Stimulated activated memory B cell treated with anti-CD40 and anti-IgM and Interleukin-4, amounts not matched to agents 10 μg/mL and 1 μg/mL and 100 μg/mL, for 72 hours (primary cell): ENCODE results near the gene CCDC150.
"Not testable (repeated sequence)": the region's sequence is repeated elsewhere in the genome, so short reads cannot be mapped to it uniquely, and the experiment has no call there.

Source experiments
- ATAC-seq: fragments of 150-1000 bp; cut with Tn5 transposase; 2 replicates; pipeline ENCODE4 v1.10.0; 2021
- H3K27ac Mint-ChIP-seq: one replicate; pipeline ENCODE4 v1.8.0; 2022; ENCODE audit warnings: mild to moderate bottlenecking, mixed read lengths
- H3K27me3 Mint-ChIP-seq: one replicate; pipeline ENCODE4 v1.8.0; 2022; ENCODE audit warnings: mixed read lengths
- H3K36me3 Mint-ChIP-seq: one replicate; pipeline ENCODE4 v1.8.0; 2022; ENCODE audit warnings: mixed read lengths
- H3K4me1 Mint-ChIP-seq: one replicate; pipeline ENCODE4 v1.8.0; 2022; ENCODE audit warnings: mixed read lengths
- H3K4me3 Mint-ChIP-seq: one replicate; pipeline ENCODE4 v1.8.0; 2022; ENCODE audit warnings: mild to moderate bottlenecking, moderate library complexity, mixed read lengths
- H3K9me3 Mint-ChIP-seq: one replicate; pipeline ENCODE4 v1.8.0; 2022; ENCODE audit warnings: mixed read lengths

Gene CCDC150

GRCh38 chr2:196659844-196660243, 20.3 kb downstream of the CCDC150 start:
- H3K36me3 Mint-ChIP-seq: peaks cover 5% of the 10 kb centered on the region
- no peaks in the 10 kb centered on the region for H3K27me3 Mint-ChIP-seq
- H3K27ac Mint-ChIP-seq: no peak overlapping the region
- no peaks in the 10 kb centered on the region for H3K4me1 Mint-ChIP-seq
- H3K9me3 Mint-ChIP-seq: no peaks in the 10 kb centered on the region
- no peak for ATAC-seq
- no peak overlapping the region for H3K4me3 Mint-ChIP-seq

GRCh38 chr2:196660244-196660643, 20.7 kb downstream of the CCDC150 start:
- H3K4me3 Mint-ChIP-seq: no peak overlapping the region
- no peaks in the 10 kb centered on the region for H3K9me3 Mint-ChIP-seq
- H3K36me3 Mint-ChIP-seq: peaks cover 5% of the 10 kb centered on the region
- ATAC-seq: no peak
- no peaks in the 10 kb centered on the region for H3K27me3 Mint-ChIP-seq
- H3K27ac Mint-ChIP-seq: no peak overlapping the region
- no peaks in the 10 kb centered on the region for H3K4me1 Mint-ChIP-seq

GRCh38 chr2:196670342-196670741, 30.8 kb downstream of the CCDC150 start:
- Mint-ChIP-seq H3K4me1 (no peaks in the 10 kb centered on the region), H3K36me3 (no peaks in the 10 kb centered on the region), H3K27me3 (no peaks in the 10 kb centered on the region), H3K27ac (no peak overlapping the region), H3K4me3 (no peak overlapping the region), H3K9me3 (no peaks in the 10 kb centered on the region)
- ATAC-seq: no peak

- no peak for ATAC-seq
- Mint-ChIP-seq H3K9me3 (no peaks in the 10 kb centered on the region), H3K27me3 (no peaks in the 10 kb centered on the region), H3K4me1 (no peaks in the 10 kb centered on the region), H3K36me3 (no peaks in the 10 kb centered on the region), H3K4me3 (no peak overlapping the region), H3K27ac (no peak overlapping the region)
Measured at GRCh38 chr2:196675963-196676362, 36.4 kb downstream of the CCDC150 start.

GRCh38 chr2:196677404-196677803, 37.9 kb downstream of the CCDC150 start:
- no peaks in the 10 kb centered on the region for H3K27me3 Mint-ChIP-seq

DNA sequence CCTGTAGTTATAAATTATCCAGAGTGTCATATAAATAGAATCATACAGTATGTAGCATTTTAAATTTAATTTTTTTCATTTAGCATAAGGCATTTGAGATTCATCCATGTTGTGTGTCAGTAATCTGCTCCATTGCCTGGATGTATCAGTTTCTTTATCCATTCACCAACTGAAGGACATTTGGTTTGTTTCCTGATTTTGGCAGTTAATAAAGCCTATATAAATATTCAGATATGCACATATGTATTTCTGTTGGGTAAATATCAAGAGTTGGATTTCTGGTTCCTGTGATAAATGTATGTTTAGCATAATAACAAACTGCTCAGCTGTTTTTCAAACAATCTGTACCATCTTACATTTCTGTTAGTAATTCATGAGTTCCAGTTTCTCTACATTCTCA, 39.9 kb downstream of the CCDC150 start:
- Mint-ChIP-seq H3K9me3 (peaks cover 4% of the 10 kb centered on the region), H3K36me3 (peaks cover 6% of the 10 kb centered on the region), H3K4me1 (peaks cover 6% of the 10 kb centered on the region), H3K27me3 (no peaks in the 10 kb centered on the region), H3K4me3 (no peak overlapping the region), H3K27ac (no peak overlapping the region)
- ATAC-seq: no peak

More at GRCh38 chr2:196677404-196677803, 37.9 kb downstream of the CCDC150 start:
- Mint-ChIP-seq H3K4me3 (no peak overlapping the region), H3K36me3 (no peaks in the 10 kb centered on the region), H3K4me1 (no peaks in the 10 kb centered on the region), H3K27ac (no peak overlapping the region), H3K9me3 (no peaks in the 10 kb centered on the region)
- no peak for ATAC-seq

DNA sequence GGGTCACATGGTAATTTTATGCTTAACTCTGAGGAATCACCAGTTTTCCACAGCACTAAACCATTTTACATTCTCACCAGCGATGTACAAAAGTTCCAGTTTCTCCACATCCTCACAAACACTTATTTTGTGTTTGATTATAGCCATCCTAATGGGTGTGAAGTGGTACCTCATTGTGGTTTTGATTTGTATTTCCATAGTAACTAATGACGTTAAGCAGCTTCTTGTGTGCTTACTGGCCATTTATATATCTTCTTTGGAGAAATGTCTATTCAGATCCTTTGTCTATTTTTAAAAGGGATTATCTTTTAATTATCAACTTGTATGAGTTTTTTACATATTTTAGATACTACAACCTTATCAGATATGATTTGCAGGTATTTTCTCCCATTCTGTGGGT, 42.0 kb downstream of the CCDC150 start:
- no peak overlapping the region for H3K27ac Mint-ChIP-seq
- peaks cover 6% of the 10 kb centered on the region for H3K9me3 Mint-ChIP-seq
- no peak for ATAC-seq
- no peak overlapping the region for H3K4me3 Mint-ChIP-seq
- H3K4me1 Mint-ChIP-seq: peaks cover 6% of the 10 kb centered on the region
- peaks cover 7% of the 10 kb centered on the region for H3K36me3 Mint-ChIP-seq
- H3K27me3 Mint-ChIP-seq: no peaks in the 10 kb centered on the region

DNA sequence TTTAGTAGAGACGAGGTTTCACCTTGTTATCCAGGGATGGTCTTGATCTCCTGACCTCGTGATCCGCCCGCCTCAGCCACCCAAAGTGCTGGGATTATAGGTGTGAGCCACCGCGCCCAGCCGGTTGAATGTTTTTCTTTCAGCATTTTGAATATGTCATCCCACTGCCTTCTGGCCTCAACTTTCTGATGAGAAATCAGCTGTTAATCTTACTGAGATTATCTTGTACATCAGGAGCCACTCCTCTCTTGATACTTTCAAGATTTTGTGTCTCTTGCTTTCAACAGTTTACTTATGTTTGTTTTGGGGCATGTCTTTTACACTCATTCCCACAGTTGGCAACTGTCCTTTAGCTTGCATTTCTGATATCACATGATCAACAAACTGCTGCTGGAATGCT, 46.3 kb downstream of the CCDC150 start:
- Mint-ChIP-seq H3K36me3 (peaks cover 7% of the 10 kb centered on the region), H3K4me1 (peaks cover 6% of the 10 kb centered on the region), H3K27ac (no peak overlapping the region), H3K4me3 (no peak overlapping the region), H3K27me3 (no peaks in the 10 kb centered on the region), H3K9me3 (peaks cover 13% of the 10 kb centered on the region)
- ATAC-seq: no peak

DNA sequence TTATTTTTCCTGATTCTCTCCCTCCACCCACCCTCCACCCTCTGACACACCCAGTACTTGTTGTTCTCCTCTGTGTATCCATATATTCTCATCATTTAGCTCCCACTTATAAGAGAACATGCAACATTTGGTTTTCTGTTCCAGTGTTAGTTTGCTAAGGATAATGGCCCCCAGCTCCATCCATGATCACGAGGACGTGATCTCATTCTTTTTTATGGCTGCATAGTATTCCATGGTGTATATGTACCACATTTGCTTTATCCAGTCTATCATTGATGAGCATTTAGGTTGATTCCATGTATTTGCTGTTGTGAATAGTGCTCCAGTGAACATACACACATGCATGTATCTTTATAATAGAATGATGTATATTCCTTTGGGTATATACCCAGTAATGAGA, 47.2 kb downstream of the CCDC150 start:
- H3K27ac Mint-ChIP-seq, H3K4me3 Mint-ChIP-seq, H3K4me1 Mint-ChIP-seq, ATAC-seq, H3K36me3 Mint-ChIP-seq, H3K27me3 Mint-ChIP-seq: not testable (repeated sequence)
- H3K9me3 Mint-ChIP-seq: peaks cover 13% of the 10 kb centered on the region

GRCh38 chr2:196696423-196697079, 57.0 kb downstream of the CCDC150 start:
- Mint-ChIP-seq H3K36me3 (peaks cover 5% of the 10 kb centered on the region), H3K27ac (no peak overlapping the region), H3K27me3 (no peaks in the 10 kb centered on the region)

GRCh38 chr2:196697825-196698224, 58.3 kb downstream of the CCDC150 start:
- ATAC-seq: no peak
- no peaks in the 10 kb centered on the region for H3K27me3 Mint-ChIP-seq
- H3K36me3 Mint-ChIP-seq: no peaks in the 10 kb centered on the region
- H3K9me3 Mint-ChIP-seq: no peaks in the 10 kb centered on the region
- no peaks in the 10 kb centered on the region for H3K4me1 Mint-ChIP-seq
- H3K27ac Mint-ChIP-seq: no peak overlapping the region
- no peak overlapping the region for H3K4me3 Mint-ChIP-seq

More at GRCh38 chr2:196696423-196697079, 57.0 kb downstream of the CCDC150 start:
- no peaks in the 10 kb centered on the region for H3K4me1 Mint-ChIP-seq
- no peaks in the 10 kb centered on the region for H3K9me3 Mint-ChIP-seq
- H3K4me3 Mint-ChIP-seq: no peak overlapping the region
- no peak for ATAC-seq

DNA sequence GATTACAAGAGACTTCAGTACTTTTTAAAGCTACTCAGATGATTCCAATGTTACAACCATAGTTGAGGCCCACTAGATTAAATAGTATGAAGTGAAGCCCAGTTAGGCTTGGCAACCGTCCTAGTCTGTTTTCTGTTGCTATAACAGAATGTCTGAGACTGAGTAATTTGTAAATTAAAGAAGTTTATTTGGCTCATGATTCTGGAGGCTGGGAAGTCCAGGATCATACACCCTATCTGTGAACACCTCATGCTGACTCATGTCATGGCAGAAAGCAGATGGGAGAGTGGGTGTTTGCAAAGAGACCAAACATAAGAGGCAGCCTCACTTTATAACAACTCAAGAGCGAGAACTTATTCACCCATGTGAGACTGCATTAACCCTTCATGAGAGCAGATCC, 63.1 kb downstream of the CCDC150 start:
- H3K36me3 Mint-ChIP-seq: no peaks in the 10 kb centered on the region
- H3K4me3 Mint-ChIP-seq: no peak overlapping the region
- no peaks in the 10 kb centered on the region for H3K9me3 Mint-ChIP-seq
- H3K27ac Mint-ChIP-seq: no peak overlapping the region
- H3K27me3 Mint-ChIP-seq: no peaks in the 10 kb centered on the region
- H3K4me1 Mint-ChIP-seq: no peaks in the 10 kb centered on the region
- no peak for ATAC-seq

DNA sequence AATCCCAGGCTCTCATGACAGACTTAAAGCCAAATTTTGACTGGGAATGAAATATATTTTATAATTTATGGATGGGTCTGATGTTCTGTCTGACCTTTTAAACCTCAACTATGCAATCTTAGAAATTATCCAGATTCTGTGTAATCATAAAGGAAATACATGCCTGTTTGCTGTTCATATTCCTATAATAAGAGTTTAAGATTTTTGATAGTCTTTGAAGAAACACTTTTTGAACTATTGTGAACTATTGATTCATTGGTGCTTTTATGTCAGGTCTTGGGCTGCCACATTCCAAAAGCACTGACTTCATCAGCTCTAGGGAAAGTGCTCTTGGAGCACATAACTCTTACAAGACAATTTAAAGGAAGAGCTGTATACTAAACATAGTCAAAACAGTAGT, 64.2 kb downstream of the CCDC150 start:
- no peak overlapping the region for H3K4me3 Mint-ChIP-seq
- H3K4me1 Mint-ChIP-seq: no peaks in the 10 kb centered on the region
- H3K27me3 Mint-ChIP-seq: no peaks in the 10 kb centered on the region
- H3K36me3 Mint-ChIP-seq: no peaks in the 10 kb centered on the region
- no peak for ATAC-seq
- H3K9me3 Mint-ChIP-seq: no peaks in the 10 kb centered on the region
- no peak overlapping the region for H3K27ac Mint-ChIP-seq

DNA sequence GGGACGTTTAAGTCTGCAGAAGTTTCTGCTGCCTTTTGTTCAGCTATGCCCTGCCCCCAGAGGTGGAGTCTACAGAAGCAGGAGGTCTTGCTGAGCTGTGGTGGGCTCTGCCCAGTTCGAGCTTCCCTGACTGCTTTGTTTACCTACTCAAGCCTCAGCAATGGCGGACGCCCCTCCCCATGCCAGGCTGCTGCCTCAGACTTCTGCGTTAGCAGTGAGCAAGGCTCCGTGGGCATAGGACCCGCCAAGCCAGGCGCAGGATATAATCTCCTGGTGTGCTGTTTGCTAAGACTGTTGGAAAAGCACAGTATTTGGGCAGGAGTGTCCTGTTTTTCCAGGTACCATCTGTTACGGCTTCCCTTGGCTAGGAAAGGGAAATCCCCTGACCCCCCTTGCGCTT, 70.5 kb downstream of the CCDC150 start:
- not testable (repeated sequence) for H3K36me3 Mint-ChIP-seq

GRCh38 chr2:196711625-196712024, 72.1 kb downstream of the CCDC150 start:
- Mint-ChIP-seq H3K27me3 (no peaks in the 10 kb centered on the region), H3K4me3 (no peak overlapping the region), H3K9me3 (peaks cover 6% of the 10 kb centered on the region), H3K27ac (no peak overlapping the region), H3K36me3 (no peaks in the 10 kb centered on the region), H3K4me1 (no peaks in the 10 kb centered on the region)
- ATAC-seq: no peak

More for the DNA sequence above, 70.5 kb downstream of the CCDC150 start:
- not testable (repeated sequence) for ATAC-seq, H3K4me3 Mint-ChIP-seq, H3K9me3 Mint-ChIP-seq, H3K27me3 Mint-ChIP-seq, H3K4me1 Mint-ChIP-seq, H3K27ac Mint-ChIP-seq

DNA sequence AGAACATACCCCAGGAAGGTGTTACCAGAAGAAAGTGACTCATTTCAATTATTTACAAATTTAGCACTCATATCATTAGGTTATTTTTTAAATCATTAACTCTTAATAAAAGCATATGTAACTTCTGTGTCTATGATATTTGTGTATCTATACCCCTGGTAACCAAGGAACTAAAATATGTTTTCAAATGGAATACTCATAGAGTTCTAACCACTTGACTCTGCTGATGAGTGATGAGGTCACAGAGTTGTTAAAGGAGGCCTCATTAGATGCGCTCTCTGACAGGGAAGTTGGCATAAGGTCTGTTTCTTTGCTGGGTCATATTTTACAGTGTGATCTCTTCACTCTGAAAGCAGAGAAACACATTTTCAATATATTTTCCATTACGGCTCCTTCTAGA, 73.4 kb downstream of the CCDC150 start:
- Mint-ChIP-seq H3K4me3 (no peak overlapping the region), H3K27me3 (no peaks in the 10 kb centered on the region), H3K27ac (no peak overlapping the region), H3K4me1 (no peaks in the 10 kb centered on the region), H3K36me3 (no peaks in the 10 kb centered on the region), H3K9me3 (peaks cover 6% of the 10 kb centered on the region)
- ATAC-seq: no peak
